HepG2 (cell line): ENCODE data around the gene EXOSC6. TPM values are rescaled to one million over a fixed set of nuclear protein-coding genes. Genes with fewer than 3 reads are reported as not detected.

Experiments
- BHLHE40 ChIP-seq: IDR thresholded peaks from 2 replicates; pipeline ENCODE4 v1.6.1; 2011; ENCODE audit warnings: low read length, improper control_type of control experiment
- FIP1L1 ChIP-seq: fragments of 200-400 bp; formaldehyde crosslinking; IDR thresholded peaks from 2 replicates; pipeline ENCODE4 v1.6.1; 2018; ENCODE audit warnings: low read depth, mild to moderate bottlenecking, low read length, moderate library complexity, borderline replicate concordance; ENCODE audit not compliant: insufficient read depth
- JDP2 ChIP-seq: sonication (generic); formaldehyde crosslinking; IDR thresholded peaks from 2 replicates; pipeline ENCODE4 v1.8.1; 2022; ENCODE audit warnings: missing genetic modification reagents, borderline replicate concordance
- SUZ12 ChIP-seq: fragments of 150-350 bp; IDR thresholded peaks from 2 replicates; pipeline ENCODE4 v1.6.1; 2014; ENCODE audit warnings: low read depth, low read length
- ZNF234 ChIP-seq: sonication (generic); formaldehyde crosslinking; conservative IDR thresholded peaks from 2 replicates; pipeline ENCODE4 v1.5.1; 2020; ENCODE audit warnings: mild to moderate bottlenecking, missing genetic modification reagents
- ZNF317 ChIP-seq: sonication (generic); formaldehyde crosslinking; IDR thresholded peaks from 2 replicates; pipeline ENCODE4 v1.5.0; 2020; ENCODE audit warnings: mild to moderate bottlenecking, missing genetic modification reagents
- ZNF335 ChIP-seq: sonication (generic); formaldehyde crosslinking; IDR thresholded peaks from 2 replicates; pipeline ENCODE4 v1.4.0; 2020; ENCODE audit warnings: missing genetic modification reagents
- ZNF577 ChIP-seq: sonication (generic); formaldehyde crosslinking; IDR thresholded peaks from 2 replicates; pipeline ENCODE4 v1.4.0; 2020; ENCODE audit warnings: mild to moderate bottlenecking, low read depth, missing genetic modification reagents, borderline replicate concordance
- ZNF816 ChIP-seq: sonication (generic); formaldehyde crosslinking; IDR thresholded peaks from 2 replicates; pipeline ENCODE4 v1.8.0; 2022; ENCODE audit warnings: missing genetic modification reagents, mild to moderate bottlenecking, borderline replicate concordance
- polyA plus RNA-seq, 8 experiments: library from polyadenylated mRNA; depleted of rRNA in 3 of 8; stranded (reverse) in 7 of 8; unstranded in 1 of 8; fragments of >200 nt; fragmentation: Illumina TruSeq in 4 of 8; extraction: Trizol in 4 of 8; gene quantifications; 2 replicates each; pipeline versions ENCODE4 v1.2.1 to v1.2.3, GENCODE V29; 2011 to 2016; ENCODE audit warnings: low read depth in 4 of 8, missing spikeins in 1 of 8, mixed read lengths in 1 of 8; ENCODE audit not compliant: insufficient read depth in 1 of 8
- total RNA-seq, 5 experiments: library from RNA; depleted of rRNA; stranded (reverse); fragments of >200 nt; fragmentation: Illumina TruSeq; extraction: Trizol; gene quantifications; 2 replicates each; pipeline ENCODE4 v1.2.3, GENCODE V29; 2016; ENCODE audit warnings: low read depth in 1 of 5
- TF ChIP-seq, protein P1 (sequence below): sonication (generic); formaldehyde crosslinking; IDR thresholded peaks from 2 replicates; pipeline ENCODE4 v1.4.0; 2020; ENCODE audit warnings: missing genetic modification reagents
- TF ChIP-seq, protein P2 (sequence below): sonication (generic); formaldehyde crosslinking; conservative IDR thresholded peaks from 2 replicates; pipeline ENCODE4 v1.8.1; 2023; ENCODE audit warnings: missing genetic modification reagents
- TF ChIP-seq, protein P3 (sequence below): sonication (generic); formaldehyde crosslinking; IDR thresholded peaks from one replicate; pipeline ENCODE4 v1.5.1; 2020; ENCODE audit warnings: mild to moderate bottlenecking, missing genetic modification reagents; ENCODE audit errors: not compliant biosample characterization

The EXOSC6 gene
- total and polyA plus RNA-seq, 2 of the 13 experiments (the other 11 are each of a cell fraction or from before 2014, with no cell fraction given) = 13.1 to 39.9 TPM

DNA sequence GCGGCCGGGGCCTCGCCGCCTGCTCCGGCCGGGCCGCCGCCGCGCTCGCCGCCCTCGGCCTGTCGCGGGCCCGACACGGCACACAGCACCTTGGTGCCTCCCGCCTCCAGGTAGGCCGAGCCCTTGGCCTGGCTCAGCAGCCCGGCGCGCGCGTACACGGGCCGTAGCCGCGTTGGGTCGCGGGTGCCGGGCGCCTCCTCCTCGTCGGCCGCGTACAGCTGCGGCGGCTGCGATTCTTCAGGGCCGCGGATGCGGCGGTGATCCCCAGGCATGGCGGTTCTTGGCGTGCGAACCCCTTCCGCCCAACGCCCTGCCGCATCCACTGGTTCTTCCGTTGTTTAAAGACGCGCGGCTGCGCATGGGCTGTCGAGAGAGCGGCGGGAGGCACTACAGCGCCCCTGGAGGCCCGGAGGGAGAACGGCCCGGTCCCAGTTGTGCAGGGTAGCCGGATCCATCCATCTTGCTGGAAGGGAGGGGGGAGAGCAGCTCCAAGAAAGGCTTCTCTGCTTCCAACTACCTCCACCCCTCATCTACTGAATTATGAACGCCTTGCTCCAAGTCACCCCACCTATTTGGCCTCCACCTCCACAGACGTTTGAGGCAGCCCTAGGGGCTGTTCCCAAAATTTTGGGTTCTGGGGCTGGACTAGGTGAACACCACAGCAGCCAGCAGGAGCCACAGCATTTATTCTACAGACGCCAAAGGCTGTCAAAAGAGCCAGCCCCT is at the start of gene EXOSC6 (continued):
- TF ChIP-seq, protein P1, sequence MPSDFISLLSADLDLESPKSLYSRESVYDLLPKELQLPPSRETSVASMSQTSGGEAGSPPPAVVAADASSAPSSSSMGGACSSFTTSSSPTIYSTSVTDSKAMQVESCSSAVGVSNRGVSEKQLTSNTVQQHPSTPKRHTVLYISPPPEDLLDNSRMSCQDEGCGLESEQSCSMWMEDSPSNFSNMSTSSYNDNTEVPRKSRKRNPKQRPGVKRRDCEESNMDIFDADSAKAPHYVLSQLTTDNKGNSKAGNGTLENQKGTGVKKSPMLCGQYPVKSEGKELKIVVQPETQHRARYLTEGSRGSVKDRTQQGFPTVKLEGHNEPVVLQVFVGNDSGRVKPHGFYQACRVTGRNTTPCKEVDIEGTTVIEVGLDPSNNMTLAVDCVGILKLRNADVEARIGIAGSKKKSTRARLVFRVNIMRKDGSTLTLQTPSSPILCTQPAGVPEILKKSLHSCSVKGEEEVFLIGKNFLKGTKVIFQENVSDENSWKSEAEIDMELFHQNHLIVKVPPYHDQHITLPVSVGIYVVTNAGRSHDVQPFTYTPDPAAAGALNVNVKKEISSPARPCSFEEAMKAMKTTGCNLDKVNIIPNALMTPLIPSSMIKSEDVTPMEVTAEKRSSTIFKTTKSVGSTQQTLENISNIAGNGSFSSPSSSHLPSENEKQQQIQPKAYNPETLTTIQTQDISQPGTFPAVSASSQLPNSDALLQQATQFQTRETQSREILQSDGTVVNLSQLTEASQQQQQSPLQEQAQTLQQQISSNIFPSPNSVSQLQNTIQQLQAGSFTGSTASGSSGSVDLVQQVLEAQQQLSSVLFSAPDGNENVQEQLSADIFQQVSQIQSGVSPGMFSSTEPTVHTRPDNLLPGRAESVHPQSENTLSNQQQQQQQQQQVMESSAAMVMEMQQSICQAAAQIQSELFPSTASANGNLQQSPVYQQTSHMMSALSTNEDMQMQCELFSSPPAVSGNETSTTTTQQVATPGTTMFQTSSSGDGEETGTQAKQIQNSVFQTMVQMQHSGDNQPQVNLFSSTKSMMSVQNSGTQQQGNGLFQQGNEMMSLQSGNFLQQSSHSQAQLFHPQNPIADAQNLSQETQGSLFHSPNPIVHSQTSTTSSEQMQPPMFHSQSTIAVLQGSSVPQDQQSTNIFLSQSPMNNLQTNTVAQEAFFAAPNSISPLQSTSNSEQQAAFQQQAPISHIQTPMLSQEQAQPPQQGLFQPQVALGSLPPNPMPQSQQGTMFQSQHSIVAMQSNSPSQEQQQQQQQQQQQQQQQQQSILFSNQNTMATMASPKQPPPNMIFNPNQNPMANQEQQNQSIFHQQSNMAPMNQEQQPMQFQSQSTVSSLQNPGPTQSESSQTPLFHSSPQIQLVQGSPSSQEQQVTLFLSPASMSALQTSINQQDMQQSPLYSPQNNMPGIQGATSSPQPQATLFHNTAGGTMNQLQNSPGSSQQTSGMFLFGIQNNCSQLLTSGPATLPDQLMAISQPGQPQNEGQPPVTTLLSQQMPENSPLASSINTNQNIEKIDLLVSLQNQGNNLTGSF (CRISPR knock-in tag) = peak; percentile 76; the same call in 1 of the 2 replicates
- peak; percentile 64 for TF ChIP-seq BHLHE40
- TF ChIP-seq ZNF234 (CRISPR knock-in tag) = 0 out of 2 replicates have a peak, but pooled peaks have one; percentile 50
- TF ChIP-seq, protein P2, sequence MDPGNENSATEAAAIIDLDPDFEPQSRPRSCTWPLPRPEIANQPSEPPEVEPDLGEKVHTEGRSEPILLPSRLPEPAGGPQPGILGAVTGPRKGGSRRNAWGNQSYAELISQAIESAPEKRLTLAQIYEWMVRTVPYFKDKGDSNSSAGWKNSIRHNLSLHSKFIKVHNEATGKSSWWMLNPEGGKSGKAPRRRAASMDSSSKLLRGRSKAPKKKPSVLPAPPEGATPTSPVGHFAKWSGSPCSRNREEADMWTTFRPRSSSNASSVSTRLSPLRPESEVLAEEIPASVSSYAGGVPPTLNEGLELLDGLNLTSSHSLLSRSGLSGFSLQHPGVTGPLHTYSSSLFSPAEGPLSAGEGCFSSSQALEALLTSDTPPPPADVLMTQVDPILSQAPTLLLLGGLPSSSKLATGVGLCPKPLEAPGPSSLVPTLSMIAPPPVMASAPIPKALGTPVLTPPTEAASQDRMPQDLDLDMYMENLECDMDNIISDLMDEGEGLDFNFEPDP (CRISPR knock-in tag) = no peak
- peak; percentile 51; the same call in 1 of the 2 replicates for TF ChIP-seq SUZ12
- TF ChIP-seq ZNF577 (CRISPR knock-in tag) = 0 out of 2 replicates have a peak, but pooled peaks have one; percentile 88
- peak; percentile 94; the same call in 1 of the 2 replicates for TF ChIP-seq FIP1L1
- no peak for TF ChIP-seq ZNF317 (CRISPR knock-in tag)
- TF ChIP-seq ZNF816 (CRISPR knock-in tag) = peak; percentile 97; the same call in 1 of the 2 replicates
- TF ChIP-seq, protein P3, sequence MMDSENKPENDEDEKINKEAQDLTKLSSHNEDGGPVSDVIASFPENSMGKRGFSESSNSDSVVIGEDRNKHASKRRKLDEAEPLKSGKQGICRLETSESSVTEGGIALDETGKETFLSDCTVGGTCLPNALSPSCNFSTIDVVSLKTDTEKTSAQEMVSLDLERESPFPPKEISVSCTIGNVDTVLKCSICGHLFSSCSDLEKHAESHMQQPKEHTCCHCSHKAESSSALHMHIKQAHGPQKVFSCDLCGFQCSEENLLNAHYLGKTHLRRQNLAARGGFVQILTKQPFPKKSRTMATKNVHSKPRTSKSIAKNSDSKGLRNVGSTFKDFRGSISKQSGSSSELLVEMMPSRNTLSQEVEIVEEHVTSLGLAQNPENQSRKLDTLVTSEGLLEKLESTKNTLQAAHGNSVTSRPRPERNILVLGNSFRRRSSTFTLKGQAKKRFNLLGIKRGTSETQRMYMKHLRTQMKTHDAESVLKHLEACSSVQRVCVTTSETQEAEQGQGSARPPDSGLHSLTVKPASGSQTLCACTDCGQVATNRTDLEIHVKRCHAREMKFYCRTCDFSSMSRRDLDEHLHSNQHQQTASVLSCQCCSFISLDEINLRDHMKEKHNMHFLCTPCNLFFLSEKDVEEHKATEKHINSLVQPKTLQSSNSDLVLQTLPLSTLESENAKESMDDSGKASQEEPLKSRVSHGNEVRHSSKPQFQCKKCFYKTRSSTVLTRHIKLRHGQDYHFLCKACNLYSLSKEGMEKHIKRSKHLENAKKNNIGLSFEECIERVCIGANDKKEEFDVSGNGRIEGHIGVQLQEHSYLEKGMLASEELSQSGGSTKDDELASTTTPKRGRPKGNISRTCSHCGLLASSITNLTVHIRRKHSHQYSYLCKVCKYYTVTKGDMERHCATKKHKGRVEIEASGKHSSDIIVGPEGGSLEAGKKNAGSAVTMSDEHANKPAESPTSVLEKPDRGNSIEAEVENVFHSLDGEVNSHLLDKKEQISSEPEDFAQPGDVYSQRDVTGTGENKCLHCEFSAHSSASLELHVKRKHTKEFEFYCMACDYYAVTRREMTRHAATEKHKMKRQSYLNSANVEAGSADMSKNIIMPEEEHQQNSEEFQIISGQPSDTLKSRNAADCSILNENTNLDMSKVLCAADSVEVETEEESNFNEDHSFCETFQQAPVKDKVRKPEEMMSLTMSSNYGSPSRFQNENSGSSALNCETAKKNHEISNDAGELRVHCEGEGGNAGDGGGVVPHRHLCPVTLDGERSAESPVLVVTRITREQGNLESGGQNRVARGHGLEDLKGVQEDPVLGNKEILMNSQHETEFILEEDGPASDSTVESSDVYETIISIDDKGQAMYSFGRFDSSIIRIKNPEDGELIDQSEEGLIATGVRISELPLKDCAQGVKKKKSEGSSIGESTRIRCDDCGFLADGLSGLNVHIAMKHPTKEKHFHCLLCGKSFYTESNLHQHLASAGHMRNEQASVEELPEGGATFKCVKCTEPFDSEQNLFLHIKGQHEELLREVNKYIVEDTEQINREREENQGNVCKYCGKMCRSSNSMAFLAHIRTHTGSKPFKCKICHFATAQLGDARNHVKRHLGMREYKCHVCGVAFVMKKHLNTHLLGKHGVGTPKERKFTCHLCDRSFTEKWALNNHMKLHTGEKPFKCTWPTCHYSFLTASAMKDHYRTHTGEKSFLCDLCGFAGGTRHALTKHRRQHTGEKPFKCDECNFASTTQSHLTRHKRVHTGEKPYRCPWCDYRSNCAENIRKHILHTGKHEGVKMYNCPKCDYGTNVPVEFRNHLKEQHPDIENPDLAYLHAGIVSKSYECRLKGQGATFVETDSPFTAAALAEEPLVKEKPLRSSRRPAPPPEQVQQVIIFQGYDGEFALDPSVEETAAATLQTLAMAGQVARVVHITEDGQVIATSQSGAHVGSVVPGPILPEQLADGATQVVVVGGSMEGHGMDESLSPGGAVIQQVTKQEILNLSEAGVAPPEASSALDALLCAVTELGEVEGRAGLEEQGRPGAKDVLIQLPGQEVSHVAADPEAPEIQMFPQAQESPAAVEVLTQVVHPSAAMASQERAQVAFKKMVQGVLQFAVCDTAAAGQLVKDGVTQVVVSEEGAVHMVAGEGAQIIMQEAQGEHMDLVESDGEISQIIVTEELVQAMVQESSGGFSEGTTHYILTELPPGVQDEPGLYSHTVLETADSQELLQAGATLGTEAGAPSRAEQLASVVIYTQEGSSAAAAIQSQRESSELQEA (CRISPR knock-in tag) = peak; percentile 24
- TF ChIP-seq JDP2 (CRISPR knock-in tag) = peak; percentile 90
- peak; percentile 86 for TF ChIP-seq ZNF335
